NT2/D1 (cell line): Measurements from ENCODE around the gene CRNKL1.

Experiments used
- YY1 ChIP-seq: IDR thresholded peaks from 2 replicates; pipeline ENCODE4 v1.6.1; 2011; ENCODE audit not compliant: insufficient read length, insufficient read depth
- ZNF274 ChIP-seq: IDR thresholded peaks from 2 replicates; pipeline ENCODE4 v1.6.1; 2011; ENCODE audit warnings: mild to moderate bottlenecking, low read depth, low read length

- TF ChIP-seq YY1 (no peak), ZNF274 (no peak)
Observed at GRCh38 chr20:20096421-20096820, 44.2 kb upstream of the CRNKL1 start.
